PC-9 (cell line): ENCODE data around the gene TMCC1. TPM values are rescaled to one million over a fixed set of nuclear protein-coding genes. Genes with fewer than 3 reads are reported as not detected.

Source experiments
- BruUV-seq: library from RNA; stranded (reverse); fragments of 400-500 nt; replicated peaks from 2 replicates; lab custom pipeline; 2021; lab: Mats Ljungman, UMichigan
- CTCF ChIA-PET: fragments of 300-600 bp; sonication (Branson Sonifier 250); formaldehyde crosslinking; loops from one replicate; lab custom pipeline; 2022; ENCODE audit warnings: antibody characterized with exemption; lab: Charles Lee
- POLR2A ChIA-PET: fragments of 300-600 bp; sonication (Branson Sonifier 250); formaldehyde crosslinking; loops from one replicate; lab custom pipeline; 2022; ENCODE audit warnings: antibody characterized with exemption; ENCODE audit not compliant: unreplicated experiment; lab: Charles Lee
- DNase-seq, 2 experiments: peaks; one replicate each; pipeline versions ENCODE4 v3.0.0 to v3.0.0-alpha.2; 2015 to 2022; ENCODE audit warnings: mixed read lengths in 1 of 2
- H2AFZ ChIP-seq: fragments of 200-600 bp; sonication (generic); 2 replicates; pipeline ENCODE4 v1.8.1; 2017; ENCODE audit warnings: antibody characterized with exemption
- H3F3A ChIP-seq: fragments of 200-600 bp; sonication (generic); 2 replicates; pipeline ENCODE4 v1.8.1; 2017; ENCODE audit warnings: antibody characterized with exemption, mild to moderate bottlenecking, low read depth; ENCODE audit not compliant: insufficient read depth
- H3K27ac ChIP-seq: fragments of 200-600 bp; sonication (generic); 2 replicates; pipeline ENCODE4 v1.6.1; 2016; ENCODE audit warnings: mixed run types
- H3K27me3 ChIP-seq: fragments of 200-600 bp; sonication (generic); 2 replicates; pipeline ENCODE4 v1.6.1; 2016; ENCODE audit warnings: low read depth, mixed run types; ENCODE audit not compliant: insufficient read depth
- H3K36me3 ChIP-seq: fragments of 200-600 bp; sonication (generic); 2 replicates; pipeline ENCODE4 v1.6.1; 2016; ENCODE audit warnings: low read depth, mixed run types
- H3K4me1 ChIP-seq: fragments of 200-600 bp; sonication (generic); replicated peaks from 2 replicates; pipeline ENCODE4 v1.6.1; 2016; ENCODE audit warnings: mixed run types; ENCODE audit not compliant: insufficient read depth
- H3K4me2 ChIP-seq: fragments of 200-600 bp; sonication (generic); 2 replicates; pipeline ENCODE4 v1.6.1; 2017; ENCODE audit warnings: mixed run types
- H3K4me3 ChIP-seq: fragments of 200-600 bp; sonication (generic); 2 replicates; pipeline ENCODE4 v1.6.1; 2016; ENCODE audit warnings: mixed run types
- H3K79me2 ChIP-seq: fragments of 200-600 bp; sonication (generic); 2 replicates; pipeline ENCODE4 v1.6.1; 2017; ENCODE audit warnings: low read depth, mixed run types
- H3K9me2 ChIP-seq: fragments of 200-600 bp; sonication (generic); 2 replicates; pipeline ENCODE4 v1.8.1; 2017; ENCODE audit warnings: mild to moderate bottlenecking; ENCODE audit not compliant: insufficient read depth
- H3K9me3 ChIP-seq: fragments of 200-600 bp; sonication (generic); 2 replicates; pipeline ENCODE4 v1.8.1; 2016; ENCODE audit warnings: low read depth; ENCODE audit not compliant: insufficient read depth
- H4K20me1 ChIP-seq: fragments of 200-600 bp; sonication (generic); 2 replicates; pipeline ENCODE4 v1.8.1; 2017; ENCODE audit not compliant: insufficient read depth
- CTCF ChIP-seq: fragments of 200-600 bp; sonication (generic); conservative IDR thresholded peaks from 2 replicates; pipeline ENCODE4 v1.6.1; 2017; ENCODE audit warnings: mixed run types, antibody characterized with exemption, mild to moderate bottlenecking, moderate library complexity
- EZH2 ChIP-seq: fragments of 200-600 bp; sonication (generic); IDR thresholded peaks from 2 replicates; pipeline ENCODE4 v1.8.0; 2017; ENCODE audit warnings: antibody characterized with exemption, low read depth
- intact Hi-C: fragments of 100-400 bp; cut with micrococcal nuclease; formaldehyde crosslinking; loops from one replicate; pipeline ENCODE4 v1.10.0; 2022; ENCODE audit not compliant: unreplicated experiment
- total RNA-seq: library from RNA; stranded (reverse); gene quantifications from 2 replicates; pipeline ENCODE4 v1.2.3, GENCODE V29; 2021

TMCC1 gene
- total RNA-seq, 1 experiment from 2014 or later: 41.4 TPM

- Histone ChIP-seq H3K27ac (no peak overlapping the region), H3K79me2 (peaks cover 35% of the 10 kb centered on the region), H2AFZ (no peak overlapping the region), H3K9me3 (no peaks in the 10 kb centered on the region), H3K4me2 (no peak overlapping the region), H3K4me3 (no peak overlapping the region), H4K20me1 (peaks cover 7% of the 10 kb centered on the region), H3F3A (no peaks in the 10 kb centered on the region; the same call in none of the 2 replicates), H3K36me3 (no peaks in the 10 kb centered on the region), H3K4me1 (peaks cover 21% of the 10 kb centered on the region), H3K27me3 (no peaks in the 10 kb centered on the region), H3K9me2 (no peaks in the 10 kb centered on the region)
- no TSS peak for BruUV-seq
- CTCF ChIA-PET: interaction anchor here (0.6 kb wide), 1 partner anchor 271 kb away, joined by 5 read pairs; no protein-coding TSS in a partner anchor
- POLR2A ChIA-PET: no interaction called here
- DNase-seq: no peak
- intact Hi-C loops: no loop called here
- no peak for TF ChIP-seq CTCF
- no peak for TF ChIP-seq EZH2
These were observed 293.9 kb downstream of the TMCC1 start for GRCh38 chr3:129599607-129600006.

DNA sequence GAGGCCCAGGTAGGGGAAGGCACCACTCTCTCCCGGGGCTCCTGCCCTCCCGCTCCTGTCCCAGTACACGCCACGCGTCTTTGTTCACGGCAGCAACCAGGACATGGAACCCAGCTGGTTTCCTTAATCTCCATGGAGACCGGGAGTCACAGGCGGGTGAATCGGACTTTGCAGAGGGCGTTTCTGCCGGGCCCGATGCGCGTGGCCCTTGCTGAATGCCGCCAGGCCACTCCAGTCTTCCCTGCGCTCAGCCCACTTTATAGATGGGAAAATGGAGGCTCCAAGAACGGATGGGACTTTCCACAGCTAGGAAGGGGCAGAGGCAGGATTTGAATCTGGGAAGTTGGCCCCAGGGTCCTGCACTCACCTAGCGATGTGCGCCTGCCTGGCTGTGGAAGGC lies 294.4 kb downstream of the TMCC1 start:
- ChIA-PET POLR2A (no interaction called here), CTCF (no interaction called here)
- Histone ChIP-seq H3F3A (no peaks in the 10 kb centered on the region; the same call in none of the 2 replicates), H4K20me1 (peaks cover 1% of the 10 kb centered on the region), H3K4me1 (peaks cover 15% of the 10 kb centered on the region), H3K9me3 (no peaks in the 10 kb centered on the region), H3K36me3 (no peaks in the 10 kb centered on the region), H3K4me3 (no peak overlapping the region), H2AFZ (no peak overlapping the region), H3K79me2 (peaks cover 30% of the 10 kb centered on the region), H3K4me2 (no peak overlapping the region), H3K27ac (no peak overlapping the region), H3K9me2 (no peaks in the 10 kb centered on the region), H3K27me3 (no peaks in the 10 kb centered on the region)
- intact Hi-C loops: no loop called here
- no peak for DNase-seq
- TF ChIP-seq CTCF (no peak), EZH2 (no peak)
- BruUV-seq: no TSS peak

DNA sequence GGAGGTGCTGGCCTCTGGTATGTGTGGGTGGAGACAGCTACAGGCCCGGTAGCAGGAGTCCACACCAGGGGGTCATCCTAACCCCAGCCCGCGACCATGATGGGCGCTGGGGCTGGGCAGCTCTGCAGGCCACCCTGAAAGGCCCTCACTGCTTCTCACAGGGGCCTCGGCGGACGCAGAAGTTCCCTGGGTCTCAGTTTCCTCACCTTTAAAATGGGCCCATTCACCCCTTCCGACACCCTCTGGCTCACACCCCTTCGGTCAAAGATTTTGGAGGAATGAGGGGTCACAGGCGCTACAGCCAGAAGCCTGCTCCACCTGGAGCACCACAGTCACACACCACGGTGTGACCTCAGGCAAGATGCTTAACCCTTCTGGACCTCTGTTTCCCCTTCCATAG lies 295.0 kb downstream of the TMCC1 start:
- TF ChIP-seq CTCF (no peak), EZH2 (no peak)
- peaks cover 24% of the 10 kb centered on the region for H3K79me2 ChIP-seq
- no peak overlapping the region for H2AFZ ChIP-seq
- no peak overlapping the region for H3K4me2 ChIP-seq
- no TSS peak for BruUV-seq
- H3K27ac ChIP-seq: no peak overlapping the region
- no peaks in the 10 kb centered on the region; the same call in none of the 2 replicates for H3F3A ChIP-seq
- intact Hi-C loops: no loop called here
- no peaks in the 10 kb centered on the region for H3K36me3 ChIP-seq
- H4K20me1 ChIP-seq: no peaks in the 10 kb centered on the region; the same call in 1 of the 2 replicates
- no peak overlapping the region for H3K4me3 ChIP-seq
- peaks cover 10% of the 10 kb centered on the region for H3K4me1 ChIP-seq
- ChIA-PET CTCF (interaction anchor here (1.4 kb wide), 1 partner anchor 29 kb away, joined by 11 read pairs; no protein-coding TSS in a partner anchor), POLR2A (no interaction called here)
- H3K27me3 ChIP-seq: no peaks in the 10 kb centered on the region
- H3K9me3 ChIP-seq: no peaks in the 10 kb centered on the region
- DNase-seq: no peak
- H3K9me2 ChIP-seq: no peaks in the 10 kb centered on the region
